ENCODE results near the gene CSPG4.

- no peak for TF ChIP-seq POLR2A (IDR thresholded peaks at IDR 0.05; ENCODE audit: low read length)
- TF ChIP-seq GATA1 (IDR thresholded peaks at IDR 0.05; ENCODE audit: low read depth, low read length): no peak
Observed at GRCh38 chr15:75723171-75723846, 10.7 kb upstream of the CSPG4 start.

Data from erythroblast (primary cell).